Hepatocyte (in vitro differentiated cells): ENCODE results near the gene FSIP1. TPM values are rescaled to one million over a fixed set of nuclear protein-coding genes. Genes with fewer than 3 reads are reported as not detected.

Source experiments
- DNase-seq: peaks from one replicate; pipeline ENCODE4 v3.0.0-alpha.2; 2016; ENCODE audit warnings: low spot score
- H2AFZ ChIP-seq: fragments of 200-600 bp; sonication (generic); 2 replicates; pipeline ENCODE4 v1.6.0; 2016; ENCODE audit warnings: antibody characterized with exemption, mild to moderate bottlenecking
- H3K27ac ChIP-seq: fragments of 200-600 bp; sonication (generic); 2 replicates; pipeline ENCODE4 v1.5.1; 2016; ENCODE audit warnings: mild to moderate bottlenecking
- H3K27me3 ChIP-seq: fragments of 200-600 bp; sonication (generic); 2 replicates; pipeline ENCODE4 v1.6.1; 2016
- H3K36me3 ChIP-seq: fragments of 200-600 bp; sonication (generic); replicated peaks from 2 replicates; pipeline ENCODE4 v1.5.1; 2016; ENCODE audit warnings: low read depth; ENCODE audit not compliant: insufficient read depth
- H3K4me1 ChIP-seq: fragments of 200-600 bp; sonication (generic); 2 replicates; pipeline ENCODE4 v1.5.1; 2016; ENCODE audit warnings: mild to moderate bottlenecking, moderate library complexity; ENCODE audit not compliant: insufficient read depth
- H3K4me2 ChIP-seq: fragments of 200-600 bp; sonication (generic); 2 replicates; pipeline ENCODE4 v1.6.0; 2016
- H3K4me3 ChIP-seq: fragments of 200-600 bp; sonication (generic); 2 replicates; pipeline ENCODE4 v1.5.1; 2016; ENCODE audit warnings: mild to moderate bottlenecking
- H3K79me2 ChIP-seq: fragments of 200-600 bp; sonication (generic); 2 replicates; pipeline ENCODE4 v1.6.0; 2017; ENCODE audit warnings: mild to moderate bottlenecking
- H3K9me2 ChIP-seq: fragments of 200-600 bp; sonication (generic); replicated peaks from 2 replicates; pipeline ENCODE4 v1.6.0; 2017; ENCODE audit warnings: mild to moderate bottlenecking; ENCODE audit not compliant: insufficient read depth
- H3K9me3 ChIP-seq: fragments of 200-600 bp; sonication (generic); 2 replicates; pipeline ENCODE4 v1.5.1; 2016; ENCODE audit warnings: low read depth, mild to moderate bottlenecking
- H4K20me1 ChIP-seq: fragments of 200-600 bp; sonication (generic); 2 replicates; pipeline ENCODE4 v1.6.0; 2016; ENCODE audit warnings: mild to moderate bottlenecking; ENCODE audit not compliant: insufficient read depth, poor library complexity, severe bottlenecking
- CTCF ChIP-seq: fragments of 200-600 bp; sonication (generic); IDR thresholded peaks from 2 replicates; pipeline ENCODE4 v1.5.1; 2016; ENCODE audit warnings: antibody characterized with exemption, mild to moderate bottlenecking; ENCODE audit not compliant: poor library complexity
- EZH2 ChIP-seq: fragments of 200-600 bp; sonication (generic); IDR thresholded peaks from 2 replicates; pipeline ENCODE4 v1.6.1; 2016; ENCODE audit warnings: antibody characterized with exemption, mild to moderate bottlenecking, borderline replicate concordance
- EZH2phosphoT487 ChIP-seq: fragments of 200-600 bp; sonication (generic); IDR thresholded peaks from one replicate; pipeline ENCODE4 v1.6.1; 2018; ENCODE audit warnings: antibody characterized with exemption, mild to moderate bottlenecking, low read depth, moderate library complexity; ENCODE audit not compliant: unreplicated experiment, severe bottlenecking
- WGBS: methylation state at CpG from one replicate; pipeline ENCODE4 v1.1.6; 2016; ENCODE audit warnings: low lambda C conversion rate; ENCODE audit errors: missing lambda C conversion rate; 5-methylcytosine and 5-hydroxymethylcytosine counted together
- polyA plus RNA-seq: library from polyadenylated mRNA; unstranded; fragments of >200 nt; fragmentation: Nextera tagmentation; extraction: Ambion mirVana; gene quantifications from 2 replicates; pipeline ENCODE4 v1.2.1, GENCODE V29; 2016
- total RNA-seq: library from RNA; depleted of rRNA; stranded (reverse); fragments of >200 nt; gene quantifications from 2 replicates; pipeline ENCODE4 v1.2.3, GENCODE V29; 2014

The FSIP1 gene
- total and polyA plus RNA-seq, 2 experiments from 2014 or later, result 0.60 to 0.79 TPM

DNA sequence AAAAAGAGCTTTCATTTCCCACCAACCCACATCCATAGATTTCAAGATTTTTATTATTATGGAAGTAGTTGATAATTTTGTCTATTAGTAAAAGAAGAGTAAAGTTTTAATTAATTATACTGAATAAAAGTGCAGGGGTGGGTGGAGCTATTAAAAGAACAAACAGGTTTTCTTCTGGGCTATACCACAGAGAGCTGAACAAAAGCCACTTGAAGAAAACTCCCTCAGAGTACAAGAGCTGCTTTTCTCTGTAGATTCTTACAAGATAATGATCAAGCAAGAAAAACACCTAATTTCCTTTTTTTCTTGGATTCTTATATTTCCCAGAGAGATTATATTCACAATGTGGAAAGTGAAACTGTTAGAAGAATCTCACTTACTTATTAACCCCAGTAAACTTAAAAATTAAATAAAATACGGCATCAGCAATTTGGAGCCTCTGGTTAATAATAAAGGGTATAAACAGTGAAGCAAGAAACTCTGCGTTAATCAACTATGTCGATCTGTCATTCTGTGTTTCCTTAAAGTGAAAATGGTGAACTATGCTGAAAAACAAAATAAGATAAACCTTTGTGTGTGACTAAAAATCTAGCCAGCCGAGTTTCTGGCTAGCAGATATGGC, 116.9 kb downstream of the FSIP1 start:
- no peaks in the 10 kb centered on the region for H3K9me3 ChIP-seq
- TF ChIP-seq EZH2, result no peak
- no peak for TF ChIP-seq EZH2phosphoT487
- no peak for TF ChIP-seq CTCF
- no peaks in the 10 kb centered on the region for H3K36me3 ChIP-seq
- no peaks in the 10 kb centered on the region for H3K9me2 ChIP-seq
- H3K79me2 ChIP-seq, result no peaks in the 10 kb centered on the region
- peaks cover 7% of the 10 kb centered on the region for H3K4me1 ChIP-seq
- 56% methylated on average over 4 of the region's 4 CpGs for WGBS
- H3K4me2 ChIP-seq, result no peak overlapping the region
- H3K27me3 ChIP-seq, result no peaks in the 10 kb centered on the region
- no peak for DNase-seq
- H3K4me3 ChIP-seq, result no peak overlapping the region
- no peak overlapping the region for H2AFZ ChIP-seq
- no peaks in the 10 kb centered on the region for H4K20me1 ChIP-seq
- no peak overlapping the region for H3K27ac ChIP-seq

- TF ChIP-seq EZH2 (no peak), CTCF (no peak), EZH2phosphoT487 (no peak)
- Histone ChIP-seq H3K27ac (no peak overlapping the region), H3K9me2 (no peaks in the 10 kb centered on the region), H3K36me3 (no peaks in the 10 kb centered on the region), H3K79me2 (no peaks in the 10 kb centered on the region), H3K4me1 (peaks cover 7% of the 10 kb centered on the region), H3K4me2 (no peak overlapping the region), H3K4me3 (no peak overlapping the region), H3K27me3 (no peaks in the 10 kb centered on the region), H4K20me1 (no peaks in the 10 kb centered on the region), H3K9me3 (no peaks in the 10 kb centered on the region), H2AFZ (no peak overlapping the region)
- WGBS, result 64% methylated on average over 2 of the region's 2 CpGs
- DNase-seq, result no peak
Measured at GRCh38 chr15:39663704-39664250, 118.9 kb downstream of the FSIP1 start.

DNA sequence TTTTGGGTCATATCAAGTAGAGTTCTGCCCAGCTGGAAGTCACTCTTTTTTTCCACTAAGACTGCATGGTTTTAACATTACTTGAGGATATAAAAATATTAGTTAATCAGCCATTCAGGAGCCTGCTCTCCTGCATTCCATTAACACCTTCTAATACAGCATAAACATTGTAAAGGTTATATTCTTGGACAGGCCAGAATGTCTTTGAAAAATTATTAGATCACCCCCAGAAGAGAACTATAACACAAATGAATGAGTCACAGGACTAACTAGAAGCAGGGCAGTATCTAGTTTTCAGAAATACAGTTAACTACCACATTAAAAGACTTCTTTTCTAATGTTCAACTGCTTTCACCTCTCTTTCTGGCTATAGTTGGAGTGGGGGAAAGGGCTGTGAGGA, 120.9 kb downstream of the FSIP1 start:
- DNase-seq, result no peak
- Histone ChIP-seq H3K4me3 (no peak overlapping the region), H3K36me3 (no peaks in the 10 kb centered on the region), H3K27ac (no peak overlapping the region), H3K79me2 (no peaks in the 10 kb centered on the region), H3K4me2 (no peak overlapping the region), H4K20me1 (no peaks in the 10 kb centered on the region), H3K9me3 (no peaks in the 10 kb centered on the region), H3K9me2 (no peaks in the 10 kb centered on the region), H2AFZ (no peak overlapping the region), H3K27me3 (no peaks in the 10 kb centered on the region), H3K4me1 (peaks cover 4% of the 10 kb centered on the region)
- TF ChIP-seq EZH2phosphoT487, result no peak
- TF ChIP-seq CTCF, result no peak
- TF ChIP-seq EZH2, result no peak
